ENCODE measurements around the gene TPI1.

TPI1 gene

DNA sequence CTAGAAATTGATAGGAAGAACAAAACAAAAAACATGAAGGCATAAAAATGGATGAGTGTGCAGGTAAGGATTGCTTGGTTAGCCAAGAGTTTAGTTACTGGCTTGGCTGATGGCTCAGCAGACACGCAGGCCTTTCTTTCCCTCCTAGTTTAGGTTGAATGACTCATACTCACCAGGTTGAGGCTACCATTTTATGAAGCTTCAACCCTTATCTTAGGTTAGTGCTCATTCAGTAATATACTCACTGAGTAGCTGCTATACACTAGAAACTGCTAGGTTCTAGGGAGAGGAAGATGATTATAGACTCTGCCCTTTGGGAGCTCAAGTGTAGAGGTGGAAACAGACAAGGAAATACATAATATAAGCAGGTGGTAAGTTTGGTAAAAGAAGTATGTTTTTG is 33.1 kb upstream of the TPI1 start:
- no peak for DNase-seq (ENCODE audit: low read depth)
- TF ChIP-seq CTCF (conservative IDR thresholded peaks at IDR 0.05; ENCODE audit: low read length): no peak
- no peak overlapping the region for H3K4me3 ChIP-seq (ENCODE audit: low read length)

- H3K4me3 ChIP-seq (ENCODE audit: low read length): no peak overlapping the region
- no peak for DNase-seq (ENCODE audit: low read depth)
- TF ChIP-seq CTCF (conservative IDR thresholded peaks at IDR 0.05; ENCODE audit: low read length): no peak
These were observed 32.5 kb upstream of the TPI1 start for GRCh38 chr12:6834873-6835272.

DNA sequence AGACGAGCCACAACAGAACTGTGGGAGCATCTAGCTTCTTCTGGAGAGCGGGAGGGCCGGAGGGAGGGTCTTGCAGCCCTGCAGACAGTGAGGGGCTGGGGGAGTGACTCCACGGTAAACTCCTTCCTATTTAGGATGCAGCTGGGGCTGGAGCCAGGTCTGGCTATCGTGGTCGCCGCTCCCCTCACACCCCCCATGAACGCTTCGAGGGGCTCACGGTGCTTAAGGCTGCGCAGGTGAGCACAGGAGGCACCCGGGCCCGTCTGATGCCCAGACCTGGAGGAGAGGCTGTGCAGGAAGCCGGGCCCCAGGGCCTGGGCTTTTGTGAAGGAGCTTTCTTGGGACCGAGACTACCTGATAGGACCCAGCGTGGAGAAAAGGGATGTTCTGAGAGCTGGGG is 30.5 kb upstream of the TPI1 start:
- TF ChIP-seq CTCF (conservative IDR thresholded peaks at IDR 0.05; ENCODE audit: low read length): no peak
- no peak for DNase-seq (ENCODE audit: low read depth)
- no peak overlapping the region for H3K4me3 ChIP-seq (ENCODE audit: low read length)

DNA sequence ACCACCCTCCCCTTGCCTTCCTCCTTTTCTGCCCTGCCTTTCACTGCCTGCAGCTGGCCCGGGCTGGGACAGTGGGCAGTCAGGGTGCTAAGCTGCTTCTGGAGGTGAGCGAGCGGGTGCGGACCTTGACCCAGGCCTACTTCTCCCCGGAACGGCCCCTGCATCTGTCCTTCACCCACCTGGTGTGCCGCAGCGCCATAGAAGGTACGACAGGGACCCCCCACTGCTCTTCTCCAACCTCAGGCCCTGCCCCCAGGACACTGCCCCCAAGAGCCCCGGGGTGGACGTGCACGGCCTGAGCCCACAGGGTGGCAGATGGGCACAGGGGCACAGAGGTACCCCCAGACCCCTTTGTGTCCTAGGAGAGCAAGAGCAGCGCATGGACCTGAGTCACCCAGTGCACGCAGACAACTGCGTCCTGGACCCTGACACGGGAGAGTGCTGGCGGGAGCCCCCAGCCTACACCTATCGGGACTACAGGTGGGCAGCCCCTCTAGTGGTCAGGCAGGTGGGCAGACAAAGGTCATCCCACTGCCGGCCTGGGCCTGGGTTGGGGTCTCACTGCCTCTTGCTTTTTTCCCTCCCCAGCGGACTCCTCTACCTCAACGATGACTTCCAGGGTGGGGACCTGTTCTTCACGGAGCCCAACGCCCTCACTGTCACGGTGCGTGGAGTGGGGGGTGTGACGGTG is 29.8 kb upstream of the TPI1 start:
- no peak for TF ChIP-seq CTCF (conservative IDR thresholded peaks at IDR 0.05; ENCODE audit: low read length)
- no peak overlapping the region for H3K4me3 ChIP-seq (ENCODE audit: low read length)

GRCh38 chr12:6838854-6839253 is 28.5 kb upstream of the TPI1 start:
- DNase-seq (ENCODE audit: low read depth): no peak
- no peak overlapping the region for H3K4me3 ChIP-seq (ENCODE audit: low read length)
- no peak for TF ChIP-seq CTCF (conservative IDR thresholded peaks at IDR 0.05; ENCODE audit: low read length)

More for the DNA sequence above, 29.8 kb upstream of the TPI1 start:
- no peak for DNase-seq (ENCODE audit: low read depth)

DNA sequence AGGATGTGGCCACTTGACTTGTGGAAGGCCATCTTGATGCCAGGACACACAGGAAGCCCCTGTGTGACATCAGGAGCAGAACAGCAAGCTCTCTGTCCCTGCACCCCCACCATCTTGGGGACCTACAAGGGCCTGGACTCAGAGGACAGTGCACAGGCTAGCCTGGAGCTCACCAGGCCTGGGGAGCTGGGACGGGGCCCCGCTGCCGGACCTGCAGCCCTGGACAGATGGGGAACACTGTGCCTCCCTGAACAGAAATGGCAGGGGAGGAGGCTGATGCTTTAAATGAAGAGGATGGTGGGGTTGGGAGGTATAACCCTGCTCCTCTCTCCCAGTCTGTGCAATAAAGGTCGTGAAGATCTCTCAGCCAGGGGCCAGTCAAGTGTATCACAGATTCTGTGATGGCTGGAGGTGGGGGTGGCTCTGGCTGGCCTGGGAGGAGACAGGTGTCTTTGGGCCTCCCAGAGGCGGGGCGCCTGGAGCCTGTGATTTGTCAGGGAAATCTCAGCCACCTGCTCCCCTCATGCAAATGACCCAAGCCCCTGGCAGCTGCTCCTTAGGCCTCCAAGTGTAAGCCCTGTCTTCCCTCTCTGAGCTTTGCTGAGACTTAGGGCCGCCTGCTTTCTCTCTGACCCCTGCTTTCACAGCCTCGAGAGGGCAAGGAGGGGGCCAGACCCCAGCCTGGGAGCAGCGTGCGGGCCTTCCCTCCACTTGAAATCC is 27.7 kb upstream of the TPI1 start:
- H3K4me3 ChIP-seq (ENCODE audit: low read length): no peak overlapping the region
- no peak for DNase-seq (ENCODE audit: low read depth)
- TF ChIP-seq CTCF (conservative IDR thresholded peaks at IDR 0.05; ENCODE audit: low read length): no peak

DNA sequence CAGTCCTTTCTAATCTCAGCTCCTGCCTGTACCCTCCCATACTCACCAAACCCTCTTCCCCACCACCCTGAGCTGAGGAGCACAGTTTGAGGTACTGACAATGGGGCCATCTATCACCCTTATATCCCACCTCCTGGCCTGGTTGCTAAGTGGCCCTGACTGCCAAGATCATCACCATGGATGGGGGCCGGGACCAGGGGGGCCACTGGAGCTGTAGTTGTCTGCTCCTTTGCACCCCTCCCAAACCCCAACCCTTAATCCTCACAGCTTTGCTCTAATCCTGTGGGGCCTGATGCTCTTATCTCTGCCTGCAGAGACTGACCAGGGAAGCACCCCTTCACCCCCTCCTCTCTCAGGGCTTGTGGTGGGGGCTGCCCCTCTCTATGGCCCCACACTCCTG is 27.0 kb upstream of the TPI1 start:
- H3K4me3 ChIP-seq (ENCODE audit: low read length): no peak overlapping the region
- DNase-seq (ENCODE audit: low read depth): no peak
- TF ChIP-seq CTCF (conservative IDR thresholded peaks at IDR 0.05; ENCODE audit: low read length): no peak
